Endothelial cell of umbilical vein (primary cell): ENCODE measurements around the gene SENP8. TPM values are rescaled to one million over a fixed set of nuclear protein-coding genes. Genes with fewer than 3 reads are reported as not detected.

Experiments used
- BruUV-seq: library from RNA; stranded (reverse); fragments of 400-500 nt; replicated peaks from 2 replicates; lab custom pipeline; 2021; lab: Mats Ljungman, UMichigan
- CTCF ChIA-PET: fragments of 300-600, 350-600 bp; sonication (Branson Sonifier 250); formaldehyde crosslinking; loops from one replicate; lab custom pipeline; 2021; ENCODE audit warnings: antibody characterized with exemption, inconsistent platforms; lab: Charles Lee
- POLR2A ChIA-PET: fragments of 300-600, 350-600 bp; sonication (Branson Sonifier 250); formaldehyde crosslinking; loops from one replicate; lab custom pipeline; 2021; ENCODE audit warnings: antibody characterized with exemption, inconsistent platforms; lab: Charles Lee
- DNase-seq: peaks from one replicate; pipeline ENCODE4 v3.0.0-alpha.2; 2011; ENCODE audit warnings: low read depth, low spot score
- FAIRE-seq: peaks from 2 replicates; lab custom pipeline; 2011; peaks lifted over from hg19 to GRCh38; lab: Jason Lieb, UNC
- H2AFZ ChIP-seq: 2 replicates; pipeline ENCODE4 v1.6.0; 2012; ENCODE audit warnings: low read depth, low read length, control low read depth, inconsistent platforms
- H3K27ac ChIP-seq: 2 replicates; pipeline ENCODE4 v1.5.1; 2011; ENCODE audit warnings: low read depth, mild to moderate bottlenecking, control low read depth, low read length, moderate library complexity; ENCODE audit not compliant: insufficient read depth
- H3K27me3 ChIP-seq, 2 experiments: 2 replicates each; pipeline versions ENCODE4 v1.6.0 to v1.6.1; 2011; ENCODE audit warnings: low read length in 2 of 2, mixed read lengths in 1 of 2; ENCODE audit not compliant: control insufficient read depth in 2 of 2, insufficient read depth in 2 of 2
- H3K36me3 ChIP-seq, 2 experiments: 2 replicates in 1 of 2; 3 replicates in 1 of 2; pipeline ENCODE4 v1.5.1; 2011; ENCODE audit warnings: low read length in 2 of 2, mild to moderate bottlenecking in 1 of 2, moderate library complexity in 1 of 2; ENCODE audit not compliant: control insufficient read depth in 2 of 2, insufficient read depth in 2 of 2; ENCODE audit errors: extremely low read depth in 1 of 2
- H3K4me1 ChIP-seq: 3 replicates; pipeline ENCODE4 v1.5.1; 2011; ENCODE audit warnings: mild to moderate bottlenecking, low read length; ENCODE audit not compliant: control insufficient read depth, insufficient read depth; ENCODE audit errors: extremely low read depth
- H3K4me2 ChIP-seq: 2 replicates; pipeline ENCODE4 v1.6.1; 2011; ENCODE audit warnings: low read length, control low read depth, mixed read lengths; ENCODE audit not compliant: insufficient read depth
- H3K4me3 ChIP-seq, 3 experiments: fragments of 200-600 bp in 1 of 3; sonication (generic), shearing (Covaris generic) in 1 of 3; replicated peaks in 1 of 3; 2 replicates each; pipeline ENCODE4 v1.5.1; 2011 to 2016; ENCODE audit warnings: control low read depth in 3 of 3, low read length in 3 of 3, mild to moderate bottlenecking in 2 of 3, inconsistent platforms in 1 of 3, low read depth in 1 of 3, moderate library complexity in 1 of 3; ENCODE audit not compliant: insufficient read depth in 1 of 3
- H3K79me2 ChIP-seq: 2 replicates; pipeline ENCODE4 v1.6.0; 2012; ENCODE audit warnings: low read length, inconsistent platforms; ENCODE audit not compliant: control insufficient read depth, insufficient read depth
- H3K9ac ChIP-seq: replicated peaks from 2 replicates; pipeline ENCODE3; 2011; ENCODE audit warnings: low read length, control low read depth; ENCODE audit not compliant: insufficient read depth; ENCODE audit errors: extremely low read depth
- H3K9me1 ChIP-seq: replicated peaks from 3 replicates; pipeline ENCODE4 v1.6.0; 2011; ENCODE audit warnings: mild to moderate bottlenecking, low read length; ENCODE audit not compliant: control insufficient read depth, insufficient read depth; ENCODE audit errors: extremely low read depth
- H3K9me3 ChIP-seq: replicated peaks from 2 replicates; pipeline ENCODE4 v1.5.1; 2012; ENCODE audit warnings: low read length, inconsistent platforms; ENCODE audit not compliant: control insufficient read depth, insufficient read depth
- H4K20me1 ChIP-seq: replicated peaks from 2 replicates; pipeline ENCODE3; 2011; ENCODE audit warnings: mild to moderate bottlenecking, low read length; ENCODE audit not compliant: control insufficient read depth, insufficient read depth; ENCODE audit errors: extremely low read depth
- CTCF ChIP-seq, 2 donors: IDR thresholded peaks; 1 replicate in 1 of 2; 2 replicates in 1 of 2; pipeline ENCODE4 v1.5.1; 2011; ENCODE audit warnings: low read length in 2 of 2, mild to moderate bottlenecking in 2 of 2, moderate library complexity in 2 of 2, control low read depth in 1 of 2, inconsistent platforms in 1 of 2, low read depth in 1 of 2; ENCODE audit not compliant: insufficient read depth in 1 of 2; ENCODE audit errors: extremely low read depth in 1 of 2
- EZH2 ChIP-seq: IDR thresholded peaks from 2 replicates; pipeline ENCODE4 v1.6.1; 2012; ENCODE audit warnings: borderline replicate concordance, low read depth, mild to moderate bottlenecking, moderate library complexity, low read length, inconsistent platforms; ENCODE audit not compliant: severe bottlenecking
- FOS ChIP-seq: IDR thresholded peaks from 2 replicates; pipeline ENCODE4 v1.6.1; 2011; ENCODE audit warnings: mild to moderate bottlenecking, low read length, moderate library complexity, borderline replicate concordance; ENCODE audit not compliant: insufficient read depth
- GATA2 ChIP-seq: IDR thresholded peaks from 2 replicates; pipeline ENCODE4 v1.7.0; 2011; ENCODE audit warnings: low read depth, mild to moderate bottlenecking, moderate library complexity, mixed read lengths, low read length; ENCODE audit not compliant: insufficient read length, insufficient read depth
- JUN ChIP-seq: IDR thresholded peaks from 2 replicates; pipeline ENCODE4 v1.6.1; 2011; ENCODE audit warnings: borderline replicate concordance, low read depth; ENCODE audit not compliant: insufficient read length, insufficient read depth
- MAX ChIP-seq: IDR thresholded peaks from 2 replicates; pipeline ENCODE4 v1.6.1; 2011; ENCODE audit not compliant: insufficient read depth, insufficient read length
- MYC ChIP-seq: IDR thresholded peaks from one replicate; pipeline ENCODE4 v1.6.1; 2011; ENCODE audit warnings: mild to moderate bottlenecking, low read depth, low read length
- POLR2A ChIP-seq: IDR thresholded peaks from 2 replicates; pipeline ENCODE4 v1.6.1; 2012; ENCODE audit warnings: low read depth, mild to moderate bottlenecking, control low read depth, low read length
- POLR2AphosphoS5 ChIP-seq: IDR thresholded peaks from 2 replicates; pipeline ENCODE4 v1.6.1; 2012; ENCODE audit warnings: low read depth, mild to moderate bottlenecking, control low read depth, low read length, moderate library complexity; ENCODE audit not compliant: insufficient read depth
- dilution Hi-C: fragments of 300-500 bp; cut with MboI; formaldehyde crosslinking; loops from one replicate; pipeline ENCODE4 v1.15.0; 2019; ENCODE audit warnings: low sequenced_read_pairs; ENCODE audit not compliant: extremely low pct_ligation_motif_present
- intact Hi-C: fragments of 100-400 bp; cut with micrococcal nuclease; formaldehyde crosslinking; loops from one replicate; pipeline ENCODE4 v1.10.0; 2022
- polyA plus RNA-seq, 4 experiments: library from polyadenylated mRNA; depleted of rRNA in 3 of 4; stranded (reverse) in 3 of 4; unstranded in 1 of 4; fragments of >200 nt; gene quantifications; 2 replicates each; pipeline versions ENCODE4 v1.2.1 to v1.2.3, GENCODE V29; 2011 to 2012; ENCODE audit warnings: missing spikeins in 1 of 4
- total RNA-seq: library from RNA; stranded (reverse); gene quantifications from 2 replicates; pipeline ENCODE4 v1.2.3, GENCODE V29; 2021

Gene SENP8
- total and polyA plus RNA-seq, 2 donors (not counting 3 experiments of a cell fraction or from before 2014, with no cell fraction given): 0.91 to 1.3 TPM

GRCh38 chr15:72153269-72154000 is 35.2 kb downstream of the SENP8 start:
- Histone ChIP-seq H3K36me3 (no peaks in the 10 kb centered on the region), H3K9ac (no peak overlapping the region), H3K4me2 (no peak overlapping the region), H3K79me2 (no peaks in the 10 kb centered on the region), H3K9me3 (no peaks in the 10 kb centered on the region), H3K4me3 (no peak overlapping the region), H2AFZ (peak overlapping the region; percentile 36), H3K9me1 (no peaks in the 10 kb centered on the region), H3K27me3 (no peaks in the 10 kb centered on the region), H4K20me1 (no peaks in the 10 kb centered on the region), H3K4me1 (peaks cover 20% of the 10 kb centered on the region), H3K27ac (no peak overlapping the region)
- BruUV-seq: no TSS peak
- peak; percentile 59 for DNase-seq
- dilution Hi-C loops: no loop called here
- TF ChIP-seq POLR2A: no peak
- no peak for TF ChIP-seq EZH2
- no peak for TF ChIP-seq FOS
- no peak for TF ChIP-seq MAX
- TF ChIP-seq JUN: no peak
- TF ChIP-seq GATA2: no peak
- TF ChIP-seq POLR2AphosphoS5: no peak
- TF ChIP-seq MYC: no peak
- TF ChIP-seq CTCF (IDR thresholded peaks at IDR 0.05; ENCODE audit: extremely low read depth in 1 of 2, insufficient read depth in 1 of 2, low read depth in 1 of 2, low read length in 2 of 2): no peak
- POLR2A ChIA-PET: interaction anchor here (0.7 kb wide), 1 partner anchor 16 kb away, joined by 14 read pairs; no protein-coding TSS in a partner anchor
- intact Hi-C loops: no loop called here
- CTCF ChIA-PET: interaction anchor here (0.5 to 1.8 kb wide), 12 partner anchors 10 to 410 kb away, joined by 3 to 28 read pairs (median 3); no protein-coding TSS in a partner anchor
- FAIRE-seq: peak; percentile 80
